ENCODE measurements around the gene AUP1.

- peak; percentile 97 for TF ChIP-seq CTCF (IDR thresholded peaks at IDR 0.05; ENCODE audit: low read depth, low read length, poor library complexity, severe bottlenecking)
- TF ChIP-seq EZH2phosphoT487 (IDR thresholded peaks at IDR 0.05; ENCODE audit: borderline replicate concordance, low read length): no peak
Measured at GRCh38 chr2:74482801-74483674, 46.5 kb downstream of the AUP1 start, which contains the start of the genes CCDC142 and TTC31.
